Tibial nerve (tissue), 3 donors: Measurements from ENCODE around the gene COPE.

ENCODE experiments used
- POLR2A ChIP-seq, 2 donors: fragments of 450-650 bp; IDR thresholded peaks; one replicate each; pipeline ENCODE4 v1.6.1; 2017; ENCODE audit warnings: antibody characterized with exemption in 2 of 2, mild to moderate bottlenecking in 2 of 2, moderate library complexity in 2 of 2
- TF ChIP-seq, protein P1 (sequence below), 5 experiments: fragments of 200-600 bp in 3 of 5; fragments of 450-650 bp in 2 of 5; sonication (generic) in 3 of 5; IDR thresholded peaks; one replicate each; pipeline ENCODE4 v1.5.1; 2016 to 2019; ENCODE audit warnings: antibody characterized with exemption in 5 of 5, mild to moderate bottlenecking in 3 of 5, moderate library complexity in 2 of 5

DNA sequence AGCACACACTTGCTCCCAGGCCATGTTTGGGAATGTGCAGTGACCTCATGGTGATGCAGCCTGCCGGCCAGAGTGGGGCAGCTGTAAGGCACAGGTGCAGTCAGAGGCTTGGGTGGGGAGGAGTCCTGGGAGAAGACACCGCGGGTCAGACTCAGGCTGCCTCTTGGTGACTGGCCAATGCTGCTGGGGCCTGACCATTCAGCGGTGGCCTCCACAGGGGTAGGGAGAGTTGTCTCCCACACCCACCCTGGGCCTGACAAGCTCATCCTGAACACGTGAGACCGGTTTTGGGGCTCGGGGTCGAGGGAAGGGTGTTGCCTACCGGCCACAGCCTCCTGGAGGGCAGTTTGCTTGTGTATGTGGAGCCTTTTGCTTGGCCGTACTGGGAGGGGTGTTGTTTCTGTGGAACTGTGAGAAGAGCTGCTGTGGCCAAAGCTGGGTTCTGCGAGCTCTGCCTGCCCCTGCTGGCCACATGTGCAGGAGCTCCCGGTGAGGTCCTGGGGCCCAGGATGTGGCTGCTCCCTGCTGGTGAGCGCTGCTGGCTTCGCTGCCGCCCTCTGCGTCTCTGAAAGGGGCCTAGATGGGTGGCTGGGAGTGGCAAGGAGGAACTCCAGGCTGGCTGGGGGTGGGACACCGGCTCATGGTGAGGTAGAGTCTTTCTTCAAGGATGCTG, 65.3 kb downstream of the COPE start:
- TF ChIP-seq, protein P1, sequence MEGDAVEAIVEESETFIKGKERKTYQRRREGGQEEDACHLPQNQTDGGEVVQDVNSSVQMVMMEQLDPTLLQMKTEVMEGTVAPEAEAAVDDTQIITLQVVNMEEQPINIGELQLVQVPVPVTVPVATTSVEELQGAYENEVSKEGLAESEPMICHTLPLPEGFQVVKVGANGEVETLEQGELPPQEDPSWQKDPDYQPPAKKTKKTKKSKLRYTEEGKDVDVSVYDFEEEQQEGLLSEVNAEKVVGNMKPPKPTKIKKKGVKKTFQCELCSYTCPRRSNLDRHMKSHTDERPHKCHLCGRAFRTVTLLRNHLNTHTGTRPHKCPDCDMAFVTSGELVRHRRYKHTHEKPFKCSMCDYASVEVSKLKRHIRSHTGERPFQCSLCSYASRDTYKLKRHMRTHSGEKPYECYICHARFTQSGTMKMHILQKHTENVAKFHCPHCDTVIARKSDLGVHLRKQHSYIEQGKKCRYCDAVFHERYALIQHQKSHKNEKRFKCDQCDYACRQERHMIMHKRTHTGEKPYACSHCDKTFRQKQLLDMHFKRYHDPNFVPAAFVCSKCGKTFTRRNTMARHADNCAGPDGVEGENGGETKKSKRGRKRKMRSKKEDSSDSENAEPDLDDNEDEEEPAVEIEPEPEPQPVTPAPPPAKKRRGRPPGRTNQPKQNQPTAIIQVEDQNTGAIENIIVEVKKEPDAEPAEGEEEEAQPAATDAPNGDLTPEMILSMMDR (IDR thresholded peaks at IDR 0.05): no peak
- TF ChIP-seq POLR2A (IDR thresholded peaks at IDR 0.05): no peak
